GM12865 (cell line): ENCODE measurements around the gene AFG3L2.
A peak's percentile ranks its signal among the peaks of the same experiment; 100 is the strongest.

Experiments used
- DNase-seq: peaks from one replicate; pipeline ENCODE4 v3.0.0; 2010; ENCODE audit warnings: low read depth
- H3K4me3 ChIP-seq: 2 replicates; pipeline ENCODE4 v1.5.1; 2011; ENCODE audit warnings: mild to moderate bottlenecking, low read depth, low read length, control low read depth
- CTCF ChIP-seq: IDR thresholded peaks from 2 replicates; pipeline ENCODE4 v1.5.1; 2011; ENCODE audit warnings: low read length, control low read depth, low read depth, inconsistent platforms; ENCODE audit not compliant: insufficient read depth; ENCODE audit errors: missing control alignments

The AFG3L2 gene

GRCh38 chr18:12408247-12408869, 31.3 kb upstream of the AFG3L2 start:
- no peak for TF ChIP-seq CTCF
- DNase-seq = peak; percentile 29
- H3K4me3 ChIP-seq = peak overlapping the region; percentile 72

GRCh38 chr18:12406371-12407111, 29.5 kb upstream of the AFG3L2 start:
- H3K4me3 ChIP-seq = no peak overlapping the region
- no peak for TF ChIP-seq CTCF

GRCh38 chr18:12405066-12405465, 28.0 kb upstream of the AFG3L2 start:
- no peak for DNase-seq
- TF ChIP-seq CTCF = no peak
- no peak overlapping the region for H3K4me3 ChIP-seq

More at GRCh38 chr18:12406371-12407111, 29.5 kb upstream of the AFG3L2 start:
- DNase-seq = no peak

GRCh38 chr18:12403601-12404506, 26.8 kb upstream of the AFG3L2 start:
- no peak overlapping the region for H3K4me3 ChIP-seq
- TF ChIP-seq CTCF = no peak
- peak; percentile 28 for DNase-seq

GRCh38 chr18:12401881-12402280, 24.9 kb upstream of the AFG3L2 start:
- TF ChIP-seq CTCF = no peak
- no peak for DNase-seq
- H3K4me3 ChIP-seq = no peak overlapping the region

GRCh38 chr18:12399231-12399630, 22.2 kb upstream of the AFG3L2 start:
- no peak for TF ChIP-seq CTCF
- no peak for DNase-seq
- no peak overlapping the region for H3K4me3 ChIP-seq
